Colonic mucosa (tissue), 4 donors: ENCODE measurements around the gene COQ9. TPM values are rescaled to one million over a fixed set of nuclear protein-coding genes. Genes with fewer than 3 reads are reported as not detected.
"Not testable (repeated sequence)": the region's sequence is repeated elsewhere in the genome, so short reads cannot be mapped to it uniquely, and the experiment has no call there.

ENCODE experiments used
- DNase-seq: peaks from one replicate; pipeline ENCODE4 v3.0.0-alpha.2; 2020
- H3K27ac ChIP-seq: fragments of 200-600 bp; one replicate; pipeline ENCODE4 v1.8.0; 2021
- H3K27me3 ChIP-seq: fragments of 200-600 bp; one replicate; pipeline ENCODE4 v1.8.0; 2021
- H3K36me3 ChIP-seq: fragments of 200-600 bp; one replicate; pipeline ENCODE4 v1.8.0; 2021
- H3K4me1 ChIP-seq: fragments of 200-600 bp; one replicate; pipeline ENCODE4 v1.8.0; 2021; ENCODE audit warnings: mild to moderate bottlenecking
- H3K4me3 ChIP-seq: fragments of 200-600 bp; one replicate; pipeline ENCODE4 v1.8.0; 2021
- H3K9ac ChIP-seq, 2 donors: one replicate each; pipeline ENCODE4 v1.7.0; 2013; ENCODE audit warnings: control low read depth in 2 of 2, low read depth in 2 of 2, low read length in 2 of 2
- H3K9me3 ChIP-seq: fragments of 200-600 bp; one replicate; pipeline ENCODE4 v1.8.0; 2021
- intact Hi-C: fragments of 100-400 bp; cut with DNase I; formaldehyde crosslinking; loops from one replicate; pipeline ENCODE4 v1.14.1; 2022
- total RNA-seq, 2 donors: library from RNA; stranded (reverse); fragmentation: NEBNext Ultra II Directional in 1 of 2; extraction: Animal tissue kit (Norgen Biotek cat#: 25700) in 1 of 2; gene quantifications; one replicate each; pipeline ENCODE4 v1.2.1, GENCODE V29; 2021
- TF ChIP-seq, protein P1 (sequence below): fragments of 200-600 bp; IDR thresholded peaks from one replicate; pipeline ENCODE4 v1.8.0; 2022; ENCODE audit warnings: antibody characterized with exemption, mild to moderate bottlenecking
- donor health status: healthy.
- donor health status: DM: no; HTN: no; CAD: no.
- donor health status: DM: no; HTN: no; CAD: no.

COQ9 gene
- total RNA-seq, 2 donors from 2014 or later, result 104 to 125 TPM

DNA sequence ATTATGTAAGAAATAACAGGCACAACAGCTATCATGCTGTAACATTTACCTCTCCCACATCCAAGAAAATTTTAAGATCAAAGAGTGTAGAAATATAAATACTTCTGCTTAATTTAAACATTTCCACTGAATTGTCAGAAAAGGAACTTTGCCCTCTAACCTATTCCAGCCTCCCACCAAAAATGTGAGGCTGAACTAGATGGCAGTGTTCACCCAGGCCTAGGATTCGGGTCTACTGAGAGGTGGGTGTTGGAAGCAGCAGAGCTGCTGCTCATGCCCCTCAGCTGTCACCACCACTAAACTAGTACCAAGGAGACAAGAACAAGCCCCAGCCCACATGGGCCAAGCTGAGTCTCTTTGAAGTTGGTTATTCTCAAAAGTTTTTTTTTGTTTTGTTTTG, 11.4 kb upstream of the COQ9 start:
- H3K27ac ChIP-seq, result no peak overlapping the region
- intact Hi-C loops, result no loop called here
- no peak overlapping the region for H3K9ac ChIP-seq
- no peaks in the 10 kb centered on the region for H3K27me3 ChIP-seq
- TF ChIP-seq, protein P1, sequence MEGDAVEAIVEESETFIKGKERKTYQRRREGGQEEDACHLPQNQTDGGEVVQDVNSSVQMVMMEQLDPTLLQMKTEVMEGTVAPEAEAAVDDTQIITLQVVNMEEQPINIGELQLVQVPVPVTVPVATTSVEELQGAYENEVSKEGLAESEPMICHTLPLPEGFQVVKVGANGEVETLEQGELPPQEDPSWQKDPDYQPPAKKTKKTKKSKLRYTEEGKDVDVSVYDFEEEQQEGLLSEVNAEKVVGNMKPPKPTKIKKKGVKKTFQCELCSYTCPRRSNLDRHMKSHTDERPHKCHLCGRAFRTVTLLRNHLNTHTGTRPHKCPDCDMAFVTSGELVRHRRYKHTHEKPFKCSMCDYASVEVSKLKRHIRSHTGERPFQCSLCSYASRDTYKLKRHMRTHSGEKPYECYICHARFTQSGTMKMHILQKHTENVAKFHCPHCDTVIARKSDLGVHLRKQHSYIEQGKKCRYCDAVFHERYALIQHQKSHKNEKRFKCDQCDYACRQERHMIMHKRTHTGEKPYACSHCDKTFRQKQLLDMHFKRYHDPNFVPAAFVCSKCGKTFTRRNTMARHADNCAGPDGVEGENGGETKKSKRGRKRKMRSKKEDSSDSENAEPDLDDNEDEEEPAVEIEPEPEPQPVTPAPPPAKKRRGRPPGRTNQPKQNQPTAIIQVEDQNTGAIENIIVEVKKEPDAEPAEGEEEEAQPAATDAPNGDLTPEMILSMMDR, result no peak
- peaks cover 20% of the 10 kb centered on the region for H3K36me3 ChIP-seq
- no peaks in the 10 kb centered on the region for H3K4me1 ChIP-seq
- no peak overlapping the region for H3K4me3 ChIP-seq
- DNase-seq, result no peak
- H3K9me3 ChIP-seq, result no peaks in the 10 kb centered on the region

DNA sequence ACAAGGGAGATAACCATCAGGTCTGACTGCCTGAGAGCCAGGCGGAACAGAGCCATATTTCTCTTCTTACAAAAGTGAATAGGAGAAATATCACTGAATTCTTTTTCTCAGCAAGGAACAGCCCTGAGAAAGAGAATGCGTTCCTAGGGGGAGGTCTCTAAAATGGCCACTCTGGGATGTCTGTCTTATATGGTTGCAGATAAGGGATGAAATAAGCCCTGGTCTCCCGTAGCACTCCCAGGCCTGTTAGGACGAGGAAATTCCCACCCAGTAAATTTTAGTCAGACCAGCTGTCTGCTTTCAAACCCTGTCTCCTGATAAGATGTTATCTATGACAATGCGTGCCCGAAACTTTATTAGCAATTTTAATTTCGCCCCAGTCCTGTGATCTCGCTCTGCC, 7.3 kb upstream of the COQ9 start:
- intact Hi-C loops, H3K9me3 ChIP-seq, DNase-seq, H3K36me3 ChIP-seq, H3K27ac ChIP-seq, H3K4me3 ChIP-seq, H3K9ac ChIP-seq, H3K4me1 ChIP-seq, H3K27me3 ChIP-seq: not testable (repeated sequence)

DNA sequence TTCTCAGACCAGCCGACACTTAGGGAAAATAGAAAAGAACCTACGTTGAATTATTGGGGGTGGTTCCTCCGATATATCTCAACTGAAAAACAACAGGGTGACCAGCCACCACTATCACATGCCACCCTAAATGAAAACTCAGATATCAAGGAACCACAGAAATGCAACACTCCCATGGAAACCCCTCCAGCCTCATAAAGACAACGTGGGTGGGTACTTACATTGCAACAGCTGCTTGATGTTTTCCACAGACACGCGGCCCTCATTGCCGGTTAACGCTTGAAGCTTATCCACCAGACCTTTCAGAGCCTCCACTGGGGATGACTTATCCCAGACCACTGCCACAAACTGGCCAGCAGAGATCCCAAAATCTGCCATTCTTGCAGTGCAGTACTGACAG, 6.7 kb upstream of the COQ9 start:
- H3K9me3 ChIP-seq, H3K27ac ChIP-seq, DNase-seq, H3K9ac ChIP-seq, intact Hi-C loops, H3K4me1 ChIP-seq, H3K36me3 ChIP-seq, H3K27me3 ChIP-seq, H3K4me3 ChIP-seq: not testable (repeated sequence)

DNA sequence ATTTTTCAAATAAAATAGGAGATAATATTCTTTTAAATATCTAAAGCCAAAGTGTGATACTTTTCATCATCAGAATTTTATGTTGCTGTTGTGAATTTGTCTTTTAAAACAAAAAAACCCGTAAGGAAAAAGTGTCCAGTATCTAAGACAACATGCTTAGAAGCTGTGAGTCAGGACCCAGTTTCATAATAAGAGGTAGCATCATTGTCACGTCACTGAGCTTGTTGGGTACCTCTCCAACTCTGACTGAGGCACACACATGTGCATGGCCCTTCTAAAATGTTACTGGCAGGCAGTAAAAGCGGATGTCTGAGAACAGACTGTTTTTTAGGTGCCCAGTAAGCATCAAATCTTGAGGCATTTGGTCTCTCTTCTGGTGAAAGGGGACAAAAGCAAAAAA, 2.6 kb upstream of the COQ9 start:
- Histone ChIP-seq H3K27ac (no peak overlapping the region), H3K4me3 (no peak overlapping the region), H3K27me3 (no peaks in the 10 kb centered on the region), H3K4me1 (no peaks in the 10 kb centered on the region), H3K9me3 (no peaks in the 10 kb centered on the region), H3K9ac (no peak overlapping the region), H3K36me3 (no peaks in the 10 kb centered on the region)
- DNase-seq, result no peak
- intact Hi-C loops, result no loop called here
- TF ChIP-seq, protein P1, result no peak

DNA sequence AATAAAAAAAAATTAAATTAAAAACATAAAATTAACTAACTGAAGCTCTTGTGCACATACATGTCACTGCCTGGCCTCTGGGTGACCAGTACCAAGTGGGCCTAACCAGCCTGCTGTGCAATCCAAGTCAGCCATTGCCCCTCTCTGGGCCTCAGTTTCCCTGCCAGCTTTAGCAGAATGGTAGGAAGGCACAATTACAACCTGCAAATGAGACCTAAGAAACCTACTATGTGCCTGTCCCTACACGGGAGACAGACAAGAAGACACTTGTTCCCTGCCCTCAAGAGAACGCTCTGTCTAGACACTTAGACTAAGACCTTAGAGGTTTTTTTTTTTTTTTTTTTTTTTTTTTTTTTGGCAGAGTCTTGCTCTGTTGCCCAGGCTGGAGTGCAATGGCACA, 1.8 kb upstream of the COQ9 start:
- H3K27ac ChIP-seq, result no peak overlapping the region
- intact Hi-C loops, result no loop called here
- no peaks in the 10 kb centered on the region for H3K36me3 ChIP-seq
- H3K9ac ChIP-seq, result no peak overlapping the region
- H3K9me3 ChIP-seq, result no peaks in the 10 kb centered on the region
- H3K4me1 ChIP-seq, result no peaks in the 10 kb centered on the region
- H3K27me3 ChIP-seq, result no peaks in the 10 kb centered on the region
- no peak overlapping the region for H3K4me3 ChIP-seq
- no peak for DNase-seq
- TF ChIP-seq, protein P1, result no peak

DNA sequence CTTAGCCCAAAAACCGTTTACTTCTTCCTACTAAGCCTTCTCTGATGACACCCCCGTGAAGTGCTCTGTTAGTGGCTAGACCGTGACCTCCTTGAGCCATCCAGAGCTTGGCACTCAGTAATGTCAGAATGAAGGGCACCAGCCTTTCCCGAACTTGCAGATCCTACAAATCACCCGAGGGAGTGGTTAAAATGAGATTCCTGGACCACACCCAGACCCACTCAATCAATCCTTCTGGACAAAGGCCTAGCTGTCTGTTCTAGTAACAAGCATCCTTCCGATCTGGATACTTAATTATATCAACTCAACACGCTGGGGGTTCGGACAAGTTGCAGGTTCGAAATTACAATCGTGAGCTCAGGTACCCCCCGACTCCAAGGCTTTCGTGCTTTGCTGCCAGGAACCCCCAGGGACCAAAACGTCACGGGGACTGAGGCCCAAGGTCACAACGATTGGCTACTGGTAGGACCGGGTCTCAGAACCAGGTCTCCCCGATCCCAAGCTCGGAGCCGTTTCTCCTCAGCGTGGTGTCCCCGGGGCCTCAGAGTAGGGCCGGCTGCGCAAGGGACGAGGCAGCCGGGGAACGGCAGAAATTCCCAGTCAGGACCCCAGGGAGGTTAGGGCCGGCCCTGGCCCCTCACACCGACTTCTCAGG, 621 bp upstream of the COQ9 start:
- Histone ChIP-seq H3K4me1 (no peaks in the 10 kb centered on the region), H3K4me3 (peak overlapping the region; percentile 63), H3K27ac (peak overlapping the region; percentile 39), H3K27me3 (no peaks in the 10 kb centered on the region), H3K9me3 (no peaks in the 10 kb centered on the region), H3K36me3 (no peaks in the 10 kb centered on the region), H3K9ac (peak overlapping the region; percentile 96 to 98)
- peak; percentile 44 for DNase-seq
- TF ChIP-seq, protein P1, result no peak
- intact Hi-C loops, result no loop called here
